DND-41 (cell line): ENCODE measurements around the gene APOD.

ENCODE experiments used
- ATAC-seq: fragments of 200-7000 bp; cut with Tn5 transposase; 3 replicates; pipeline ENCODE4 v1.9.1; 2021; ENCODE audit warnings: low read depth; ENCODE audit not compliant: insufficient read depth
- DNase-seq: peaks from one replicate; pipeline ENCODE4 v3.0.0-alpha.2; 2020
- H2AFZ ChIP-seq: 2 replicates; pipeline ENCODE4 v1.6.0; 2012; ENCODE audit warnings: low read depth, low read length
- H3K27ac ChIP-seq: 2 replicates; pipeline ENCODE4 v1.5.1; 2012; ENCODE audit warnings: low read length, inconsistent platforms
- H3K27me3 ChIP-seq: fragments of 200-600 bp; sonication (generic); 2 replicates; pipeline ENCODE4 v1.6.0; 2012; ENCODE audit warnings: low read length, mild to moderate bottlenecking, inconsistent platforms; ENCODE audit not compliant: insufficient read depth, poor library complexity
- H3K36me3 ChIP-seq: 2 replicates; pipeline ENCODE4 v1.5.1; 2012; ENCODE audit warnings: low read length, inconsistent platforms; ENCODE audit not compliant: insufficient read depth
- H3K4me1 ChIP-seq: 2 replicates; pipeline ENCODE4 v1.5.1; 2012; ENCODE audit warnings: mild to moderate bottlenecking, low read length; ENCODE audit not compliant: insufficient read depth
- H3K4me2 ChIP-seq: 2 replicates; pipeline ENCODE4 v1.6.0; 2012; ENCODE audit warnings: mild to moderate bottlenecking, moderate library complexity, low read length, inconsistent platforms; ENCODE audit not compliant: insufficient read depth
- H3K4me3 ChIP-seq, 2 experiments: fragments of 200-600 bp in 1 of 2; shearing (Covaris generic) in 1 of 2; 2 replicates each; pipeline ENCODE4 v1.5.1; 2012 to 2016; ENCODE audit warnings: inconsistent platforms in 2 of 2, low read length in 2 of 2, mild to moderate bottlenecking in 2 of 2, low read depth in 1 of 2, moderate library complexity in 1 of 2
- H3K79me2 ChIP-seq: 2 replicates; pipeline ENCODE4 v1.6.0; 2012; ENCODE audit warnings: low read length, inconsistent platforms; ENCODE audit not compliant: insufficient read depth
- H3K9ac ChIP-seq: 2 replicates; pipeline ENCODE4 v1.6.0; 2012; ENCODE audit warnings: low read depth, mild to moderate bottlenecking, inconsistent platforms, low read length, moderate library complexity
- H3K9me3 ChIP-seq: 2 replicates; pipeline ENCODE4 v1.5.1; 2012; ENCODE audit warnings: low read length, moderate library complexity, mild to moderate bottlenecking, inconsistent platforms; ENCODE audit not compliant: insufficient read depth, severe bottlenecking
- H4K20me1 ChIP-seq: 2 replicates; pipeline ENCODE4 v1.6.0; 2012; ENCODE audit warnings: low read length; ENCODE audit not compliant: insufficient read depth
- EZH2 ChIP-seq: IDR thresholded peaks from 3 replicates; pipeline ENCODE4 v1.6.1; 2012; ENCODE audit warnings: borderline replicate concordance, low read depth, mild to moderate bottlenecking, moderate library complexity, low read length, inconsistent platforms; ENCODE audit not compliant: severe bottlenecking
- TF ChIP-seq, protein P1 (sequence below): IDR thresholded peaks from 2 replicates; pipeline ENCODE4 v1.5.1; 2012; ENCODE audit warnings: borderline replicate concordance, low read length, moderate library complexity, mild to moderate bottlenecking; ENCODE audit not compliant: poor library complexity, severe bottlenecking; ENCODE audit errors: extremely low read depth

Gene APOD

DNA sequence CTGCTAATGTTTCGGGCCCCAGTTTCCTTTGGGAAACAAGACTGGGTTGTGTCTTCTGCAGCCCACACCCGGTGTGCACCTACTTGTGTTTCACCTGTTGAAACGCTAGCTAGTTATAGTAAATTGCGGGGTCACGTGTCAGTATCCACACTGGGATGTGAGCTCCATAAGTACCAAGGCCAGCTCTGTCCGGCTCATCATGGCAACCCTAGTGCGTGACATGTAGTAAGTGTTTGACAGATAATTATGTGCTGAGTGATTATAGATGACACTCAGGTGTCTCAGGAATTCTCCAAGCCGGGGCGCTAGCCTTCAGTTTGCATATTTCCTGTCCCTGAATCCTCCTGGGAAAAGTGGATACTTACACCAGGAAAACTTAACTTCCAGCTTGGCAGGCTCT is 12.8 kb downstream of the APOD start:
- TF ChIP-seq EZH2, result no peak
- TF ChIP-seq, protein P1, sequence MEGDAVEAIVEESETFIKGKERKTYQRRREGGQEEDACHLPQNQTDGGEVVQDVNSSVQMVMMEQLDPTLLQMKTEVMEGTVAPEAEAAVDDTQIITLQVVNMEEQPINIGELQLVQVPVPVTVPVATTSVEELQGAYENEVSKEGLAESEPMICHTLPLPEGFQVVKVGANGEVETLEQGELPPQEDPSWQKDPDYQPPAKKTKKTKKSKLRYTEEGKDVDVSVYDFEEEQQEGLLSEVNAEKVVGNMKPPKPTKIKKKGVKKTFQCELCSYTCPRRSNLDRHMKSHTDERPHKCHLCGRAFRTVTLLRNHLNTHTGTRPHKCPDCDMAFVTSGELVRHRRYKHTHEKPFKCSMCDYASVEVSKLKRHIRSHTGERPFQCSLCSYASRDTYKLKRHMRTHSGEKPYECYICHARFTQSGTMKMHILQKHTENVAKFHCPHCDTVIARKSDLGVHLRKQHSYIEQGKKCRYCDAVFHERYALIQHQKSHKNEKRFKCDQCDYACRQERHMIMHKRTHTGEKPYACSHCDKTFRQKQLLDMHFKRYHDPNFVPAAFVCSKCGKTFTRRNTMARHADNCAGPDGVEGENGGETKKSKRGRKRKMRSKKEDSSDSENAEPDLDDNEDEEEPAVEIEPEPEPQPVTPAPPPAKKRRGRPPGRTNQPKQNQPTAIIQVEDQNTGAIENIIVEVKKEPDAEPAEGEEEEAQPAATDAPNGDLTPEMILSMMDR, result no peak
- Histone ChIP-seq H3K4me3 (no peak overlapping the region), H2AFZ (no peak overlapping the region), H3K79me2 (no peaks in the 10 kb centered on the region), H4K20me1 (no peaks in the 10 kb centered on the region), H3K9ac (no peak overlapping the region), H3K4me2 (no peak overlapping the region), H3K27ac (no peak overlapping the region), H3K27me3 (no peaks in the 10 kb centered on the region), H3K36me3 (no peaks in the 10 kb centered on the region), H3K4me1 (no peaks in the 10 kb centered on the region), H3K9me3 (no peaks in the 10 kb centered on the region)
- DNase-seq (no peak), ATAC-seq (no peak)

DNA sequence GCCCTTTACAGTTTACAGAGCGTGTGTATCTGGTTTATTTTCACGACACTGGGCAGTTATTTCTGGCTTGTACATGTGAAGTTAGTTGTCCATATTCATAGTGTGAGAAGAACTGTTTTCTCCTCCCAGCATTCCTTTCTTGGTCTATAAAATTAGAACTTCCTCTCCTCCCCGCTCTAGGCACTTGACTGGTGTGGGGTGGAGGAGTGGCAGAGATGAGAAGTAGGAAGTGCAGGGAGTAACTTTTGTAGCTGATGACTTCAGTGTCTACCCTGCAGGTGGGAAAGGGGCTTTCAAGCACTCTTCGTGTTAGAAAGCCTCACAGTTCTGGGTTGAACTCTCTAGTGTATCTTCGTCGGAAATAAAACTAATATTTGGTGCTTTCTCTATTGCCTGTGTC is 13.4 kb downstream of the APOD start:
- Histone ChIP-seq H3K9ac (no peak overlapping the region), H3K27ac (no peak overlapping the region), H4K20me1 (no peaks in the 10 kb centered on the region), H3K9me3 (no peaks in the 10 kb centered on the region), H3K4me1 (no peaks in the 10 kb centered on the region), H2AFZ (no peak overlapping the region), H3K79me2 (no peaks in the 10 kb centered on the region), H3K36me3 (no peaks in the 10 kb centered on the region), H3K4me3 (no peak overlapping the region), H3K27me3 (no peaks in the 10 kb centered on the region), H3K4me2 (no peak overlapping the region)
- DNase-seq, result no peak
- TF ChIP-seq EZH2, result no peak
- TF ChIP-seq, protein P1, result no peak
- ATAC-seq, result no peak

DNA sequence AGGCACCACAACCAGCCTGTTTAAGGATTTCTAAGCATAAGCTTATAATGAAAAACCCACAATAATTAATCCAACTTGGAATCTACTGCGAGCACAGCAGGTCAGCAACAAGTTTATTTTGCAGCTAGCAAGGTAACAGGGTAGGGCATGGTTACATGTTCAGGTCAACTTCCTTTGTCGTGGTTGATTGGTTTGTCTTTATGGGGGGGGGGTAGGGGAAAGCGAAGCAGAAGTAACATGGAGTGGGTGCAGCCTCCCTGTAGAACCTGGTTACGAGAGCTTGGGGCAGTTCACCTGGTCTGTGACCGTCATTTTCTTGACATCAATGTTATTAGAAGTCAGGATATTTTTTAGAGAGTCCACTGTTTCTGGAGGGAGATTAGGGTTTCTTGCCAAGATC is 15.1 kb downstream of the APOD start:
- Histone ChIP-seq H3K79me2 (no peaks in the 10 kb centered on the region), H2AFZ (no peak overlapping the region), H3K4me2 (no peak overlapping the region), H4K20me1 (no peaks in the 10 kb centered on the region), H3K36me3 (no peaks in the 10 kb centered on the region), H3K27ac (no peak overlapping the region), H3K4me3 (no peak overlapping the region), H3K27me3 (no peaks in the 10 kb centered on the region), H3K4me1 (no peaks in the 10 kb centered on the region), H3K9ac (no peak overlapping the region), H3K9me3 (no peaks in the 10 kb centered on the region)
- ATAC-seq (no peak), DNase-seq (no peak)
- TF ChIP-seq, protein P1, result no peak
- TF ChIP-seq EZH2, result no peak

DNA sequence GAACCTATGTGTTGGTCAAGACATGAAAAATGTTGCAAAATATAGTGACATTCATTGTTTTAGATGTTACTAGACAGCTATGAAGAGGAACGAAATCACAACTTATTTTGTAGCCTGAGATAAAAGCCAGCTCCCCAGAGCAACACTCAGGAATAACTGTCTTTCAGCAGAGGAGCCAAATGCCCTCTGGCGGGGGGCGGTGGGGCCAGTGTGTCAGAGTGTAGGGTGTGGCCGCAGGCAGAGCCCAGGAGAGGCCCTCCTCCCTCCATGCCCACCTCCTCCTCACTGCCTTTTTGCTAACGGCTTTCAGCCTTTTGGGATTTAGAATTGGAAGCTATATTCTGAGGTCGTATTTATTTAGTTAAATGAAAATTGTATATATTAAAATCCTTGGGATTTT is 16.9 kb downstream of the APOD start:
- H3K36me3 ChIP-seq, result no peaks in the 10 kb centered on the region
- no peaks in the 10 kb centered on the region for H3K27me3 ChIP-seq
- no peaks in the 10 kb centered on the region for H3K79me2 ChIP-seq
- H4K20me1 ChIP-seq, result no peaks in the 10 kb centered on the region
- TF ChIP-seq EZH2, result no peak
- TF ChIP-seq, protein P1, result no peak
- no peak overlapping the region for H3K4me2 ChIP-seq
- no peaks in the 10 kb centered on the region for H3K9me3 ChIP-seq
- no peaks in the 10 kb centered on the region for H3K4me1 ChIP-seq
- H3K9ac ChIP-seq, result no peak overlapping the region
- DNase-seq (no peak), ATAC-seq (no peak)
- no peak overlapping the region for H2AFZ ChIP-seq
- H3K27ac ChIP-seq, result no peak overlapping the region
- H3K4me3 ChIP-seq, result no peak overlapping the region
